Measurements from ENCODE around the gene DDX24. TPM values are rescaled to one million over a fixed set of nuclear protein-coding genes. Genes with fewer than 3 reads are reported as not detected.

DDX24 gene
- total RNA-seq, 6 experiments from 2014 or later: 167 to 191 (median 187) TPM

- TF ChIP-seq, protein P1, sequence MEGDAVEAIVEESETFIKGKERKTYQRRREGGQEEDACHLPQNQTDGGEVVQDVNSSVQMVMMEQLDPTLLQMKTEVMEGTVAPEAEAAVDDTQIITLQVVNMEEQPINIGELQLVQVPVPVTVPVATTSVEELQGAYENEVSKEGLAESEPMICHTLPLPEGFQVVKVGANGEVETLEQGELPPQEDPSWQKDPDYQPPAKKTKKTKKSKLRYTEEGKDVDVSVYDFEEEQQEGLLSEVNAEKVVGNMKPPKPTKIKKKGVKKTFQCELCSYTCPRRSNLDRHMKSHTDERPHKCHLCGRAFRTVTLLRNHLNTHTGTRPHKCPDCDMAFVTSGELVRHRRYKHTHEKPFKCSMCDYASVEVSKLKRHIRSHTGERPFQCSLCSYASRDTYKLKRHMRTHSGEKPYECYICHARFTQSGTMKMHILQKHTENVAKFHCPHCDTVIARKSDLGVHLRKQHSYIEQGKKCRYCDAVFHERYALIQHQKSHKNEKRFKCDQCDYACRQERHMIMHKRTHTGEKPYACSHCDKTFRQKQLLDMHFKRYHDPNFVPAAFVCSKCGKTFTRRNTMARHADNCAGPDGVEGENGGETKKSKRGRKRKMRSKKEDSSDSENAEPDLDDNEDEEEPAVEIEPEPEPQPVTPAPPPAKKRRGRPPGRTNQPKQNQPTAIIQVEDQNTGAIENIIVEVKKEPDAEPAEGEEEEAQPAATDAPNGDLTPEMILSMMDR (IDR thresholded peaks at IDR 0.05): no peak
- H3K9me3 Mint-ChIP-seq: no peaks in the 10 kb centered on the region
- peaks cover 12% of the 10 kb centered on the region for H3K4me1 Mint-ChIP-seq (ENCODE audit: low read depth)
- no peak for DNase-seq
- no peak overlapping the region for H3K4me3 Mint-ChIP-seq
- H3K27me3 Mint-ChIP-seq (ENCODE audit: insufficient read depth): peaks cover 12% of the 10 kb centered on the region
- H3K36me3 Mint-ChIP-seq (ENCODE audit: low read depth): no peaks in the 10 kb centered on the region
- H3K27ac Mint-ChIP-seq: no peak overlapping the region
Observed at GRCh38 chr14:94000267-94000666, 80.7 kb downstream of the DDX24 start.

DNA sequence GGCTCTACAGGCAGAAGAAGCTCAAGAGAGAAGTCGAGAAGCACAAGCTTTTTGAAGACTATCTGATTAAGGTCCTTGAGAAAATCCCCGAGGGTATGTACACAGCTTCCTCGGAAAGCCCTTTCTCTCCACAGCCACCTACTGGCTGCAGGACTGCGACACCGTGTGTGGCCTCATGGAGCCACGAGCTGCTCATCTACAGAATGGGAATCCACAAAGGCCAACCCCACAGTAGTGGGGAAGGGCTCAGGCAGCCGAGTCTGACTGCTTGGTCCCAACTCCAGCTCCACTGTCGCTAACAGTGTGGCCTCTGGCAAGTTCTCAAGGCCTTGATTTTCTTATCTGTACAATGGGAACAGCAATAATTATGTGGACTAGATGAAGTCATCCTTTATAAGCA, 81.4 kb downstream of the DDX24 start:
- H3K27ac Mint-ChIP-seq: no peak overlapping the region
- no peaks in the 10 kb centered on the region for H3K36me3 Mint-ChIP-seq (ENCODE audit: low read depth)
- peaks cover 19% of the 10 kb centered on the region for H3K4me1 Mint-ChIP-seq (ENCODE audit: low read depth)
- DNase-seq: no peak
- H3K9me3 Mint-ChIP-seq: no peaks in the 10 kb centered on the region
- TF ChIP-seq, protein P1 (IDR thresholded peaks at IDR 0.05): no peak
- H3K4me3 Mint-ChIP-seq: no peak overlapping the region
- H3K27me3 Mint-ChIP-seq (ENCODE audit: insufficient read depth): peaks cover 10% of the 10 kb centered on the region

- TF ChIP-seq, protein P1 (IDR thresholded peaks at IDR 0.05): no peak
- H3K36me3 Mint-ChIP-seq (ENCODE audit: low read depth): no peaks in the 10 kb centered on the region
Observed at GRCh38 chr14:93998871-93999403, 82.1 kb downstream of the DDX24 start.

More at GRCh38 chr14:93998871-93999403, 82.1 kb downstream of the DDX24 start:
- H3K9me3 Mint-ChIP-seq: no peaks in the 10 kb centered on the region
- peaks cover 7% of the 10 kb centered on the region for H3K27me3 Mint-ChIP-seq (ENCODE audit: insufficient read depth)
- H3K4me1 Mint-ChIP-seq (ENCODE audit: low read depth): peaks cover 20% of the 10 kb centered on the region
- no peak for DNase-seq
- no peak overlapping the region for H3K27ac Mint-ChIP-seq
- H3K4me3 Mint-ChIP-seq: no peak overlapping the region

Other genes starting within 250 kb of the DDX24 start
- not detected for gene FAM181A, start 153.9 kb downstream of the DDX24 start, total RNA-seq (2021; fragmentation: NEBNext Ultra II Directional; extraction: Animal tissue kit (Norgen Biotek cat#: 25700))
- gene ASB2, start 104.6 kb downstream of the DDX24 start, total RNA-seq (2021; fragmentation: NEBNext Ultra II Directional; extraction: Animal tissue kit (Norgen Biotek cat#: 25700)): not detected
- not detected for gene CCDC197, start 83.9 kb downstream of the DDX24 start, total RNA-seq (2021; fragmentation: NEBNext Ultra II Directional; extraction: Animal tissue kit (Norgen Biotek cat#: 25700))
- 1 to 10 TPM in 4 of 6 experiments, under 1 TPM in 2; 0.77 to 1.8 (median 1.2) TPM for gene OTUB2, start 54.9 kb downstream of the DDX24 start, total RNA-seq (2021; fragmentation: NEBNext Ultra II Directional; extraction: Animal tissue kit (Norgen Biotek cat#: 25700))
- 10 to 100 TPM; 22.3 to 28.2 (median 23.7) TPM for gene IFI27L1, start 108 bp upstream of the DDX24 start, total RNA-seq (2021; fragmentation: NEBNext Ultra II Directional; extraction: Animal tissue kit (Norgen Biotek cat#: 25700))
- under 1 TPM in 2 of 6 experiments, not detected in 4; 0.29 to 0.46 TPM for gene IFI27, start 29.5 kb upstream of the DDX24 start, total RNA-seq (2021; fragmentation: NEBNext Ultra II Directional; extraction: Animal tissue kit (Norgen Biotek cat#: 25700))
- 100 to 1,000 TPM; 150 to 180 (median 171) TPM for gene IFI27L2, start 48.4 kb upstream of the DDX24 start, total RNA-seq (2021; fragmentation: NEBNext Ultra II Directional; extraction: Animal tissue kit (Norgen Biotek cat#: 25700))
- under 1 TPM in 2 of 6 experiments, not detected in 4; 0.05 to 0.14 TPM for gene PPP4R4, start 93.1 kb upstream of the DDX24 start, total RNA-seq (2021; fragmentation: NEBNext Ultra II Directional; extraction: Animal tissue kit (Norgen Biotek cat#: 25700))
- not detected for gene SERPINA10, start 212.1 kb upstream of the DDX24 start, total RNA-seq (2021; fragmentation: NEBNext Ultra II Directional; extraction: Animal tissue kit (Norgen Biotek cat#: 25700))
- gene SERPINA6, start 242.1 kb upstream of the DDX24 start, total RNA-seq (2021; fragmentation: NEBNext Ultra II Directional; extraction: Animal tissue kit (Norgen Biotek cat#: 25700)): not detected